ENCODE measurements around the gene MLLT3.

DNA sequence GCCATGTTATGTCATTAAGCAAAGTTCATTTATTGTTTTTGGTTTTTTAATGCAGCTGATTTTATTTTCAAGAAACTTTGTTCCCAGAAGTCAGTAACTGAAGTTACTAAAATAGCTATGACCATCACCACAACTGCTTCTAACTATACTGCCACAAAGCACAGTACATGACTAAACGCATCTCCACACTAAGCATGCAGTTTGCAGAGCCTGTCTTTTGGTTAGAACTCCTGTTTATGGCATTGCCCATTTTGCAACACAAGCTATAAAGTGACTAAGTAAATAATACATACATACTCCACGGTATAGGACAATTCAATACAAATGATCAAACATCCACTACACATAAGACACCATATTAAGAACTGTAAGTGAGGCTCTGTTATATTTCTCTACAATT lies 109.7 kb downstream of the MLLT3 start:
- TF ChIP-seq, protein P1, sequence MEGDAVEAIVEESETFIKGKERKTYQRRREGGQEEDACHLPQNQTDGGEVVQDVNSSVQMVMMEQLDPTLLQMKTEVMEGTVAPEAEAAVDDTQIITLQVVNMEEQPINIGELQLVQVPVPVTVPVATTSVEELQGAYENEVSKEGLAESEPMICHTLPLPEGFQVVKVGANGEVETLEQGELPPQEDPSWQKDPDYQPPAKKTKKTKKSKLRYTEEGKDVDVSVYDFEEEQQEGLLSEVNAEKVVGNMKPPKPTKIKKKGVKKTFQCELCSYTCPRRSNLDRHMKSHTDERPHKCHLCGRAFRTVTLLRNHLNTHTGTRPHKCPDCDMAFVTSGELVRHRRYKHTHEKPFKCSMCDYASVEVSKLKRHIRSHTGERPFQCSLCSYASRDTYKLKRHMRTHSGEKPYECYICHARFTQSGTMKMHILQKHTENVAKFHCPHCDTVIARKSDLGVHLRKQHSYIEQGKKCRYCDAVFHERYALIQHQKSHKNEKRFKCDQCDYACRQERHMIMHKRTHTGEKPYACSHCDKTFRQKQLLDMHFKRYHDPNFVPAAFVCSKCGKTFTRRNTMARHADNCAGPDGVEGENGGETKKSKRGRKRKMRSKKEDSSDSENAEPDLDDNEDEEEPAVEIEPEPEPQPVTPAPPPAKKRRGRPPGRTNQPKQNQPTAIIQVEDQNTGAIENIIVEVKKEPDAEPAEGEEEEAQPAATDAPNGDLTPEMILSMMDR (IDR thresholded peaks at IDR 0.05) = no peak
- TF ChIP-seq ZBTB21 (CRISPR knock-in tag; IDR thresholded peaks at IDR 0.05; ENCODE audit: borderline replicate concordance) = no peak
